K562 (cell line): Measurements from ENCODE around the gene BAG1. TPM values are rescaled to one million over a fixed set of nuclear protein-coding genes. Genes with fewer than 3 reads are reported as not detected.

Experiments used
- ATAC-seq: fragments of 200-7000 bp; cut with Tn5 transposase; 3 replicates; pipeline ENCODE4 v1.9.1; 2020; ENCODE audit warnings: moderate library complexity
- BruUV-seq: library from RNA; stranded (reverse); fragments of 400-500 nt; replicated peaks from 2 replicates; lab custom pipeline; 2021; lab: Mats Ljungman, UMichigan
- CTCF ChIA-PET: fragments of 300-600 bp; formaldehyde crosslinking; extraction: SDS; loops from one replicate; lab custom pipeline; 2021; ENCODE audit warnings: low intra/inter-chr PET ratio; lab: Yijun Ruan, JAX
- POLR2A ChIA-PET: fragments of 300-600, 350-650 bp; sonication (Branson Sonifier 250); formaldehyde crosslinking; extraction: SDS; loops from one replicate; lab custom pipeline; 2021; ENCODE audit warnings: antibody characterized with exemption, inconsistent platforms; lab: Yijun Ruan, JAX
- DNase-seq, 4 experiments: peaks; one replicate each; pipeline versions ENCODE4 v3.0.0 to v3.0.0-alpha.2; 2011 to 2018; ENCODE audit warnings: low spot score in 3 of 4, mixed read lengths in 3 of 4; ENCODE audit errors: extremely low read depth in 1 of 4
- FAIRE-seq: peaks from 2 replicates; lab custom pipeline; 2011; peaks lifted over from hg19 to GRCh38; lab: Jason Lieb, UNC
- H2AFZ ChIP-seq: 2 replicates; pipeline ENCODE4 v1.6.0; 2011; ENCODE audit warnings: low read depth, low read length, control low read depth, inconsistent platforms
- H3K27ac ChIP-seq: fragments of 200-600 bp; 3 replicates; pipeline ENCODE4 v1.8.0; 2011; ENCODE audit warnings: low read depth, mild to moderate bottlenecking, control low read depth, inconsistent platforms, low read length, moderate library complexity, mixed read lengths; ENCODE audit errors: extremely low read depth
- H3K27me3 ChIP-seq, 2 experiments: fragments of 300-600 bp in 1 of 2; 2 replicates in 1 of 2; 3 replicates in 1 of 2; pipeline versions ENCODE4 v1.6.0 to v1.8.0; 2011; ENCODE audit warnings: inconsistent platforms in 2 of 2, low read length in 2 of 2, mild to moderate bottlenecking in 1 of 2, mixed read lengths in 1 of 2, moderate library complexity in 1 of 2; ENCODE audit not compliant: control insufficient read depth in 2 of 2, insufficient read depth in 2 of 2
- H3K36me3 ChIP-seq: fragments of 300-600 bp; 3 replicates; pipeline ENCODE4 v1.8.0; 2011; ENCODE audit warnings: mild to moderate bottlenecking, low read length, inconsistent platforms; ENCODE audit not compliant: control insufficient read depth, insufficient read depth
- H3K4me1 ChIP-seq, 2 experiments: fragments of 200-600 bp in 1 of 2; replicated peaks in 1 of 2; 2 replicates in 1 of 2; 3 replicates in 1 of 2; pipeline versions ENCODE4 v1.5.1 to v1.8.0; 2011; ENCODE audit warnings: inconsistent platforms in 2 of 2, low read length in 2 of 2, mild to moderate bottlenecking in 1 of 2, mixed read lengths in 1 of 2, moderate library complexity in 1 of 2; ENCODE audit not compliant: control insufficient read depth in 2 of 2, insufficient read depth in 2 of 2
- H3K4me2 ChIP-seq: 2 replicates; pipeline ENCODE4 v1.6.1; 2011; ENCODE audit warnings: low read length, control low read depth, inconsistent platforms, mixed read lengths; ENCODE audit not compliant: insufficient read depth
- H3K4me3 ChIP-seq: fragments of 200-600 bp; sonication (generic), shearing (Covaris generic); 2 replicates; pipeline ENCODE4 v1.5.1; 2016; ENCODE audit warnings: control low read depth, inconsistent platforms
- H3K79me2 ChIP-seq: fragments of 200-600 bp; 3 replicates; pipeline ENCODE4 v1.8.0; 2011; ENCODE audit warnings: low read length, inconsistent platforms; ENCODE audit not compliant: control insufficient read depth, insufficient read depth
- H3K9ac ChIP-seq, 2 experiments: 2 replicates each; pipeline versions ENCODE4 v1.6.0 to v1.6.1; 2011; ENCODE audit warnings: low read depth in 2 of 2, low read length in 2 of 2, control low read depth in 1 of 2, inconsistent platforms in 1 of 2, mild to moderate bottlenecking in 1 of 2, mixed read lengths in 1 of 2; ENCODE audit not compliant: insufficient read depth in 1 of 2
- H3K9me1 ChIP-seq: one replicate; pipeline ENCODE4 v1.6.0; 2011; ENCODE audit warnings: inconsistent platforms, mild to moderate bottlenecking, low read length, moderate library complexity; ENCODE audit not compliant: control insufficient read depth, insufficient read depth
- H3K9me3 ChIP-seq: replicated peaks from 2 replicates; pipeline ENCODE4 v1.5.1; 2011; ENCODE audit warnings: low read depth, low read length, inconsistent platforms; ENCODE audit not compliant: control insufficient read depth, insufficient read depth
- H4K20me1 ChIP-seq: replicated peaks from 2 replicates; pipeline ENCODE4 v1.6.1; 2011; ENCODE audit warnings: low read length, inconsistent platforms, mixed read lengths; ENCODE audit not compliant: control insufficient read depth, insufficient read depth
- CHD1 ChIP-seq: fragments of 200-600 bp; sonication (generic); IDR thresholded peaks from one replicate; pipeline ENCODE4 v1.6.1; 2012; ENCODE audit warnings: mild to moderate bottlenecking, moderate library complexity, low read length, inconsistent platforms
- FOXP1 ChIP-seq: sonication (generic); formaldehyde crosslinking; IDR thresholded peaks from 2 replicates; pipeline ENCODE4 v1.8.0; 2022; ENCODE audit warnings: mild to moderate bottlenecking, missing genetic modification reagents
- KDM5B ChIP-seq: fragments of 200-600 bp; sonication (generic); IDR thresholded peaks from 2 replicates; pipeline ENCODE4 v1.6.1; 2012; ENCODE audit warnings: low read depth, mild to moderate bottlenecking, moderate library complexity, low read length, control low read depth, inconsistent platforms; ENCODE audit not compliant: insufficient replicate concordance
- MCM5 ChIP-seq: fragments of 450-650 bp; IDR thresholded peaks from 2 replicates; pipeline ENCODE4 v1.6.1; 2016; ENCODE audit warnings: low read depth
- RFX5 ChIP-seq: IDR thresholded peaks from 2 replicates; pipeline ENCODE4 v1.6.1; 2011; ENCODE audit warnings: low read depth, mild to moderate bottlenecking, improper control_type of control experiment, low read length
- SMAD4 ChIP-seq: fragments of 250-450 bp; sonication (Bioruptor Pico); conservative IDR thresholded peaks from 2 replicates; pipeline ENCODE4 v1.8.0; 2021; ENCODE audit warnings: inconsistent platforms, mild to moderate bottlenecking, moderate library complexity
- TAF7 ChIP-seq: fragments of 450-650 bp; IDR thresholded peaks from 2 replicates; pipeline ENCODE4 v1.6.1; 2016; ENCODE audit warnings: missing genetic modification characterization, missing compliant biosample characterization
- ZNF41 ChIP-seq: fragments of 250-450 bp; sonication (Bioruptor Pico); conservative IDR thresholded peaks from 2 replicates; pipeline ENCODE4 v1.4.0; 2020; ENCODE audit warnings: mild to moderate bottlenecking
- WGBS: fragments of 100-300 bp; shearing (Covaris generic); methylation state at CpG from one replicate; pipeline ENCODE4 v1.1.6; 2016; ENCODE audit warnings: low coverage, mixed read lengths; ENCODE audit not compliant: insufficient coverage; ENCODE audit errors: missing lambda C conversion rate; 5-methylcytosine and 5-hydroxymethylcytosine counted together
- in situ Hi-C: fragments of 300-500 bp; cut with MboI; formaldehyde crosslinking; loops from 4 replicates; pipeline ENCODE4 v1.15.0; 2018; ENCODE audit warnings: inconsistent platforms, mixed read lengths
- intact Hi-C: fragments of 100-400 bp; cut with micrococcal nuclease; formaldehyde crosslinking; loops from 2 replicates; pipeline ENCODE4 v1.14.2; 2022
- polyA plus RNA-seq, 8 experiments: library from polyadenylated mRNA; depleted of rRNA in 4 of 8; stranded (reverse) in 5 of 8; unstranded in 3 of 8; fragments of >200 nt; fragmentation: Nextera tagmentation in 2 of 8; fragmentation: Illumina TruSeq in 1 of 8; extraction: Ambion mirVana in 2 of 8; extraction: Trizol in 1 of 8; gene quantifications; 2 replicates each; pipeline versions ENCODE4 v1.2.1 to v1.2.3, GENCODE V29; 2011 to 2014; ENCODE audit warnings: inconsistent platforms in 1 of 8, missing spikeins in 1 of 8
- total RNA-seq, 7 experiments: library from RNA; depleted of rRNA in 6 of 7; stranded (reverse); fragments of >200 nt in 6 of 7; fragmentation: Illumina TruSeq in 2 of 7; extraction: Trizol in 2 of 7; gene quantifications; 2 replicates each; pipeline versions ENCODE4 v1.2.1 to v1.2.3, GENCODE V29; 2011 to 2021; ENCODE audit warnings: low replicate concordance in 1 of 7
- TF ChIP-seq, protein P1 (sequence below): fragments of 250-450 bp; sonication (Bioruptor Pico); IDR thresholded peaks from 2 replicates; pipeline ENCODE4 v1.4.0; 2020
- TF ChIP-seq, protein P2 (sequence below): fragments of 250-450 bp; sonication (Bioruptor Pico); IDR thresholded peaks from 2 replicates; pipeline ENCODE4 v1.4.0; 2020; ENCODE audit warnings: mild to moderate bottlenecking
- TF ChIP-seq, protein P3 (sequence below): sonication (generic); formaldehyde crosslinking; IDR thresholded peaks from 2 replicates; pipeline ENCODE4 v1.5.0; 2020; ENCODE audit warnings: missing genetic modification reagents
- TF ChIP-seq, protein P4 (sequence below): fragments of 450-650 bp; formaldehyde crosslinking; IDR thresholded peaks from 2 replicates; pipeline ENCODE4 v1.4.0; 2020; ENCODE audit warnings: mild to moderate bottlenecking, mixed read lengths

BAG1 gene
- total and polyA plus RNA-seq, 9 of the 15 experiments (the other 6 are each of a cell fraction or from before 2014, with no cell fraction given) = 9.7 to 106 (median 56.9) TPM

DNA sequence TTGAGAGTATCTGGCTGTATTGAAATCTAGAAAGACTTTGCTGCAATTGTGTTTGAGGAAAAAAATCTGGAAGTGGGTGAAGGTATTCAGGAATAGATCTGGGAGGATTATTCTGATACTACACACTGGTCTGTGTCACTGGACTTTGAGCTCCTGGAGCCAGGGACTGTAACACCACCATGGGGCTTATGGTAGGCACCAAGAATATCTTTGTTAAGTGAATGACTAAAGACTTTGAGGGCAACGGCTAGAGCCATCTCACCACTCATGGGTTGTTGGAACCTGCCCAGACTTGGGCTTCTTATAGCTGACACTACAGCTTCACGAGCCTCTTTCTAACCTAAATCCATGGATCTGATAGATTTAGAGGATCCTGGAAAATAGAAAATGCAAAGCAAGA, 36.0 kb upstream of the BAG1 start:
- H2AFZ ChIP-seq = no peak overlapping the region
- intact Hi-C loops = no loop called here
- H3K9me3 ChIP-seq = no peaks in the 10 kb centered on the region
- no peak for DNase-seq
- no peak overlapping the region for H3K4me3 ChIP-seq
- TF ChIP-seq MCM5 = no peak
- no peak for TF ChIP-seq CHD1
- TF ChIP-seq, protein P1, sequence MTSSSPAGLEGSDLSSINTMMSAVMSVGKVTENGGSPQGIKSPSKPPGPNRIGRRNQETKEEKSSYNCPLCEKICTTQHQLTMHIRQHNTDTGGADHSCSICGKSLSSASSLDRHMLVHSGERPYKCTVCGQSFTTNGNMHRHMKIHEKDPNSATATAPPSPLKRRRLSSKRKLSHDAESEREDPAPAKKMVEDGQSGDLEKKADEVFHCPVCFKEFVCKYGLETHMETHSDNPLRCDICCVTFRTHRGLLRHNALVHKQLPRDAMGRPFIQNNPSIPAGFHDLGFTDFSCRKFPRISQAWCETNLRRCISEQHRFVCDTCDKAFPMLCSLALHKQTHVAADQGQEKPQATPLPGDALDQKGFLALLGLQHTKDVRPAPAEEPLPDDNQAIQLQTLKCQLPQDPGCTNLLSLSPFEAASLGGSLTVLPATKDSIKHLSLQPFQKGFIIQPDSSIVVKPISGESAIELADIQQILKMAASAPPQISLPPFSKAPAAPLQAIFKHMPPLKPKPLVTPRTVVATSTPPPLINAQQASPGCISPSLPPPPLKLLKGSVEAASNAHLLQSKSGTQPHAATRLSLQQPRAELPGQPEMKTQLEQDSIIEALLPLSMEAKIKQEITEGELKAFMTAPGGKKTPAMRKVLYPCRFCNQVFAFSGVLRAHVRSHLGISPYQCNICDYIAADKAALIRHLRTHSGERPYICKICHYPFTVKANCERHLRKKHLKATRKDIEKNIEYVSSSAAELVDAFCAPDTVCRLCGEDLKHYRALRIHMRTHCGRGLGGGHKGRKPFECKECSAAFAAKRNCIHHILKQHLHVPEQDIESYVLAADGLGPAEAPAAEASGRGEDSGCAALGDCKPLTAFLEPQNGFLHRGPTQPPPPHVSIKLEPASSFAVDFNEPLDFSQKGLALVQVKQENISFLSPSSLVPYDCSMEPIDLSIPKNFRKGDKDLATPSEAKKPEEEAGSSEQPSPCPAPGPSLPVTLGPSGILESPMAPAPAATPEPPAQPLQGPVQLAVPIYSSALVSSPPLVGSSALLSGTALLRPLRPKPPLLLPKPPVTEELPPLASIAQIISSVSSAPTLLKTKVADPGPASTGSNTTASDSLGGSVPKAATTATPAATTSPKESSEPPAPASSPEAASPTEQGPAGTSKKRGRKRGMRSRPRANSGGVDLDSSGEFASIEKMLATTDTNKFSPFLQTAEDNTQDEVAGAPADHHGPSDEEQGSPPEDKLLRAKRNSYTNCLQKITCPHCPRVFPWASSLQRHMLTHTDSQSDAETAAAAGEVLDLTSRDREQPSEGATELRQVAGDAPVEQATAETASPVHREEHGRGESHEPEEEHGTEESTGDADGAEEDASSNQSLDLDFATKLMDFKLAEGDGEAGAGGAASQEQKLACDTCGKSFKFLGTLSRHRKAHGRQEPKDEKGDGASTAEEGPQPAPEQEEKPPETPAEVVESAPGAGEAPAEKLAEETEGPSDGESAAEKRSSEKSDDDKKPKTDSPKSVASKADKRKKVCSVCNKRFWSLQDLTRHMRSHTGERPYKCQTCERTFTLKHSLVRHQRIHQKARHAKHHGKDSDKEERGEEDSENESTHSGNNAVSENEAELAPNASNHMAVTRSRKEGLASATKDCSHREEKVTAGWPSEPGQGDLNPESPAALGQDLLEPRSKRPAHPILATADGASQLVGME (CRISPR knock-in tag) = no peak
- TF ChIP-seq, protein P2, sequence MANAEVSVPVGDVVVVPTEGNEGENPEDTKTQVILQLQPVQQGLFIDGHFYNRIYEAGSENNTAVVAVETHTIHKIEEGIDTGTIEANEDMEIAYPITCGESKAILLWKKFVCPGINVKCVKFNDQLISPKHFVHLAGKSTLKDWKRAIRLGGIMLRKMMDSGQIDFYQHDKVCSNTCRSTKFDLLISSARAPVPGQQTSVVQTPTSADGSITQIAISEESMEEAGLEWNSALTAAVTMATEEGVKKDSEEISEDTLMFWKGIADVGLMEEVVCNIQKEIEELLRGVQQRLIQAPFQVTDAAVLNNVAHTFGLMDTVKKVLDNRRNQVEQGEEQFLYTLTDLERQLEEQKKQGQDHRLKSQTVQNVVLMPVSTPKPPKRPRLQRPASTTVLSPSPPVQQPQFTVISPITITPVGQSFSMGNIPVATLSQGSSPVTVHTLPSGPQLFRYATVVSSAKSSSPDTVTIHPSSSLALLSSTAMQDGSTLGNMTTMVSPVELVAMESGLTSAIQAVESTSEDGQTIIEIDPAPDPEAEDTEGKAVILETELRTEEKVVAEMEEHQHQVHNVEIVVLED (CRISPR knock-in tag) = no peak
- TF ChIP-seq FOXP1 (CRISPR knock-in tag) = no peak
- TF ChIP-seq RFX5 = no peak
- no peak for TF ChIP-seq SMAD4 (CRISPR knock-in tag)
- TF ChIP-seq KDM5B = no peak
- no peak for TF ChIP-seq TAF7 (tag)
- TF ChIP-seq, protein P3, sequence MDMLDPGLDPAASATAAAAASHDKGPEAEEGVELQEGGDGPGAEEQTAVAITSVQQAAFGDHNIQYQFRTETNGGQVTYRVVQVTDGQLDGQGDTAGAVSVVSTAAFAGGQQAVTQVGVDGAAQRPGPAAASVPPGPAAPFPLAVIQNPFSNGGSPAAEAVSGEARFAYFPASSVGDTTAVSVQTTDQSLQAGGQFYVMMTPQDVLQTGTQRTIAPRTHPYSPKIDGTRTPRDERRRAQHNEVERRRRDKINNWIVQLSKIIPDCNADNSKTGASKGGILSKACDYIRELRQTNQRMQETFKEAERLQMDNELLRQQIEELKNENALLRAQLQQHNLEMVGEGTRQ (CRISPR knock-in tag) = no peak
- TF ChIP-seq, protein P4, sequence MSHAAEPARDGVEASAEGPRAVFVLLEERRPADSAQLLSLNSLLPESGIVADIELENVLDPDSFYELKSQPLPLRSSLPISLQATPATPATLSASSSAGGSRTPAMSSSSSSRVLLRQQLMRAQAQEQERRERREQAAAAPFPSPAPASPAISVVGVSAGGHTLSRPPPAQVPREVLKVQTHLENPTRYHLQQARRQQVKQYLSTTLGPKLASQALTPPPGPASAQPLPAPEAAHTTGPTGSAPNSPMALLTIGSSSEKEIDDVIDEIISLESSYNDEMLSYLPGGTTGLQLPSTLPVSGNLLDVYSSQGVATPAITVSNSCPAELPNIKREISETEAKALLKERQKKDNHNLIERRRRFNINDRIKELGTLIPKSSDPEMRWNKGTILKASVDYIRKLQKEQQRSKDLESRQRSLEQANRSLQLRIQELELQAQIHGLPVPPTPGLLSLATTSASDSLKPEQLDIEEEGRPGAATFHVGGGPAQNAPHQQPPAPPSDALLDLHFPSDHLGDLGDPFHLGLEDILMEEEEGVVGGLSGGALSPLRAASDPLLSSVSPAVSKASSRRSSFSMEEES = no peak
- no peak for TF ChIP-seq ZNF41 (CRISPR knock-in tag)
- TF ChIP-seq, all 486 proteins: peak for 0
- ATAC-seq (no peak), FAIRE-seq (no peak)
- 96% methylated on average over 2 of the region's 2 CpGs for WGBS
- Histone ChIP-seq H3K27ac (no peak overlapping the region), H3K4me1 (peaks cover 0 to 5% of the 10 kb centered on the region in 2 experiments; a peak in 3 of 5 replicates), H3K9ac (no peak overlapping the region), H3K36me3 (peaks cover 95% of the 10 kb centered on the region), H3K79me2 (peaks cover 56% of the 10 kb centered on the region), H3K27me3 (no peaks in the 10 kb centered on the region), H4K20me1 (0 out of 2 replicates have a peak, but pooled peaks cover 4% of the 10 kb centered on the region), H3K4me2 (no peak overlapping the region), H3K9me1 (no peaks in the 10 kb centered on the region)
- in situ Hi-C loops = no loop called here
- no TSS peak for BruUV-seq
- POLR2A ChIA-PET = interaction anchor here (0.6 to 1.2 kb wide), 2 partner anchors 10 to 16 kb away, joined by 4 to 5 read pairs; partner anchors contain the start of gene NFX1
- CTCF ChIA-PET = no interaction called here
